ENCODE data around the gene DNAJC22. TPM values are rescaled to one million over a fixed set of nuclear protein-coding genes. Genes with fewer than 3 reads are reported as not detected.

The DNAJC22 gene
- total RNA-seq, 6 experiments from 2014 or later = 36.5 to 49.1 (median 43.7) TPM

GRCh38 chr12:49364989-49365388, 18.3 kb downstream of the DNAJC22 start:
- Histone ChIP-seq H3K4me3 (no peak overlapping the region), H3K9me3 (no peaks in the 10 kb centered on the region), H3K27ac (no peak overlapping the region), H3K36me3 (no peaks in the 10 kb centered on the region), H3K4me1 (peaks cover 0 to 8% (median 0%) of the 10 kb centered on the region in 4 donors), H3K27me3 (no peaks in the 10 kb centered on the region)
- ATAC-seq (no peak), DNase-seq (no peak)
- TF ChIP-seq CTCF (IDR thresholded peaks at IDR 0.05) (no peak), POLR2A (IDR thresholded peaks at IDR 0.05) (no peak)
- intact Hi-C loops (cut with DNase I) = loop anchor here in 1 of 2 donors (10.0 kb wide), 1 partner anchor 150 kb away; no protein-coding TSS in a partner anchor
- 100% methylated on average over 1 of the region's 1 CpG for WGBS (ENCODE audit: insufficient coverage, low coverage, low lambda C conversion rate, missing lambda C conversion rate)

GRCh38 chr12:49365542-49365941, 18.9 kb downstream of the DNAJC22 start:
- Histone ChIP-seq H3K4me3 (no peak overlapping the region), H3K27ac (no peak overlapping the region), H3K27me3 (no peaks in the 10 kb centered on the region), H3K36me3 (no peaks in the 10 kb centered on the region), H3K4me1 (peaks cover 0 to 8% (median 0%) of the 10 kb centered on the region in 4 donors), H3K9me3 (no peaks in the 10 kb centered on the region)
- TF ChIP-seq POLR2A (IDR thresholded peaks at IDR 0.05) (no peak), CTCF (IDR thresholded peaks at IDR 0.05) (no peak)
- DNase-seq (no peak), ATAC-seq (no peak)
- WGBS (ENCODE audit: insufficient coverage, low coverage, low lambda C conversion rate, missing lambda C conversion rate) = 80% methylated on average over 5 of the region's 5 CpGs
- intact Hi-C loops (cut with DNase I) = loop anchor here in 1 of 2 donors (10.0 kb wide), 1 partner anchor 149 kb away; no protein-coding TSS in a partner anchor

- no peak for TF ChIP-seq POLR2A (IDR thresholded peaks at IDR 0.05)
- no peak for TF ChIP-seq CTCF (IDR thresholded peaks at IDR 0.05)
- Histone ChIP-seq H3K9me3 (no peaks in the 10 kb centered on the region), H3K4me1 (peaks cover 0 to 8% (median 0%) of the 10 kb centered on the region in 4 donors), H3K4me3 (peak overlapping the region; percentile 59 to 93 (median 73)), H3K27ac (peak overlapping the region; percentile 78 to 85 (median 80)), H3K36me3 (no peaks in the 10 kb centered on the region), H3K27me3 (no peaks in the 10 kb centered on the region)
- ATAC-seq (peak in 2 of 4 donors; percentile 23 to 25), DNase-seq (no peak)
- intact Hi-C loops (cut with DNase I) = loop anchor here in 1 of 2 donors (10.0 kb wide), 1 partner anchor 149 kb away; no protein-coding TSS in a partner anchor
- 16% methylated on average over 20 of the region's 38 CpGs for WGBS (ENCODE audit: insufficient coverage, low coverage, low lambda C conversion rate, missing lambda C conversion rate)
Measured at GRCh38 chr12:49366096-49366651, 19.5 kb downstream of the DNAJC22 start.

GRCh38 chr12:49366652-49367380, 20.1 kb downstream of the DNAJC22 start:
- DNase-seq (peak; percentile 93 to 96 (median 94)), ATAC-seq (peak; percentile 92 to 96 (median 93))
- Histone ChIP-seq H3K9me3 (no peaks in the 10 kb centered on the region), H3K27ac (peak overlapping the region; percentile 78 to 85 (median 80)), H3K27me3 (no peaks in the 10 kb centered on the region), H3K4me1 (peaks cover 0 to 8% (median 0%) of the 10 kb centered on the region in 4 donors), H3K36me3 (no peaks in the 10 kb centered on the region), H3K4me3 (peak overlapping the region; percentile 59 to 93 (median 73))
- intact Hi-C loops (cut with DNase I) = loop anchor here in 1 of 2 donors (10.0 kb wide), 1 partner anchor 148 kb away; no protein-coding TSS in a partner anchor
- WGBS (ENCODE audit: insufficient coverage, low coverage, low lambda C conversion rate, missing lambda C conversion rate) = under 1% methylated on average over 60 of the region's 97 CpGs
- TF ChIP-seq POLR2A (IDR thresholded peaks at IDR 0.05) (peak; percentile 74), CTCF (IDR thresholded peaks at IDR 0.05) (peak in 1 of 4 donors; percentile 4)

Measured in right lobe of liver (tissue), 6 donors.